Measurements from ENCODE around the gene GNAQ.

- TF ChIP-seq, protein P1, sequence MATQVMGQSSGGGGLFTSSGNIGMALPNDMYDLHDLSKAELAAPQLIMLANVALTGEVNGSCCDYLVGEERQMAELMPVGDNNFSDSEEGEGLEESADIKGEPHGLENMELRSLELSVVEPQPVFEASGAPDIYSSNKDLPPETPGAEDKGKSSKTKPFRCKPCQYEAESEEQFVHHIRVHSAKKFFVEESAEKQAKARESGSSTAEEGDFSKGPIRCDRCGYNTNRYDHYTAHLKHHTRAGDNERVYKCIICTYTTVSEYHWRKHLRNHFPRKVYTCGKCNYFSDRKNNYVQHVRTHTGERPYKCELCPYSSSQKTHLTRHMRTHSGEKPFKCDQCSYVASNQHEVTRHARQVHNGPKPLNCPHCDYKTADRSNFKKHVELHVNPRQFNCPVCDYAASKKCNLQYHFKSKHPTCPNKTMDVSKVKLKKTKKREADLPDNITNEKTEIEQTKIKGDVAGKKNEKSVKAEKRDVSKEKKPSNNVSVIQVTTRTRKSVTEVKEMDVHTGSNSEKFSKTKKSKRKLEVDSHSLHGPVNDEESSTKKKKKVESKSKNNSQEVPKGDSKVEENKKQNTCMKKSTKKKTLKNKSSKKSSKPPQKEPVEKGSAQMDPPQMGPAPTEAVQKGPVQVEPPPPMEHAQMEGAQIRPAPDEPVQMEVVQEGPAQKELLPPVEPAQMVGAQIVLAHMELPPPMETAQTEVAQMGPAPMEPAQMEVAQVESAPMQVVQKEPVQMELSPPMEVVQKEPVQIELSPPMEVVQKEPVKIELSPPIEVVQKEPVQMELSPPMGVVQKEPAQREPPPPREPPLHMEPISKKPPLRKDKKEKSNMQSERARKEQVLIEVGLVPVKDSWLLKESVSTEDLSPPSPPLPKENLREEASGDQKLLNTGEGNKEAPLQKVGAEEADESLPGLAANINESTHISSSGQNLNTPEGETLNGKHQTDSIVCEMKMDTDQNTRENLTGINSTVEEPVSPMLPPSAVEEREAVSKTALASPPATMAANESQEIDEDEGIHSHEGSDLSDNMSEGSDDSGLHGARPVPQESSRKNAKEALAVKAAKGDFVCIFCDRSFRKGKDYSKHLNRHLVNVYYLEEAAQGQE (IDR thresholded peaks at IDR 0.05; ENCODE audit: insufficient read depth in 1 of 2, low read depth in 2 of 2, low read length in 2 of 2), result no peak
- TF ChIP-seq SIN3A (IDR thresholded peaks at IDR 0.05; ENCODE audit: borderline replicate concordance, insufficient read depth, low read length), result no peak
- TF ChIP-seq POLR2AphosphoS5 (IDR thresholded peaks at IDR 0.05; ENCODE audit: low read depth, low read length), result no peak
- no peak for TF ChIP-seq TAF1 (IDR thresholded peaks at IDR 0.05; ENCODE audit: borderline replicate concordance, insufficient read depth, low read length)
Measured at GRCh38 chr9:77719321-77719720, 312.3 kb downstream of the GNAQ start.

All from PFSK-1 (cell line).